HepG2 (cell line): ENCODE results near the gene VWA7. TPM values are rescaled to one million over a fixed set of nuclear protein-coding genes. Genes with fewer than 3 reads are reported as not detected.

Experiments
- ATAC-seq: fragments of 200-7000 bp; cut with Tn5 transposase; 3 replicates; pipeline ENCODE4 v1.9.1; 2020; ENCODE audit warnings: mild to moderate bottlenecking, moderate library complexity
- BruUV-seq: library from RNA; stranded (reverse); fragments of 400-500 nt; replicated peaks from 2 replicates; lab custom pipeline; 2021; lab: Mats Ljungman, UMichigan
- CTCF ChIA-PET: fragments of 300-600 bp; formaldehyde crosslinking; extraction: SDS; loops from one replicate; lab custom pipeline; 2021; ENCODE audit warnings: low total read pairs, inconsistent platforms, low intra/inter-chr PET ratio; lab: Yijun Ruan, JAX
- POLR2A ChIA-PET: fragments of 350-600 bp; sonication (Branson Sonifier 250); formaldehyde crosslinking; loops from one replicate; lab custom pipeline; 2020; ENCODE audit warnings: antibody characterized with exemption, inconsistent platforms; lab: Yijun Ruan, JAX
- DNase-seq: peaks from one replicate; pipeline ENCODE4 v3.0.0-alpha.2; 2015; ENCODE audit warnings: low spot score
- FAIRE-seq: peaks from 3 replicates; lab custom pipeline; 2011; peaks lifted over from hg19 to GRCh38; lab: Jason Lieb, UNC
- H2AFZ ChIP-seq: one replicate; pipeline ENCODE4 v1.6.1; 2011; ENCODE audit warnings: low read length, inconsistent platforms
- H3K27ac ChIP-seq: fragments of 300-600 bp; 3 replicates; pipeline ENCODE4 v1.8.0; 2011; ENCODE audit warnings: mixed run types, mild to moderate bottlenecking, mixed read lengths, low read length, inconsistent platforms; ENCODE audit not compliant: insufficient read depth; ENCODE audit errors: extremely low read length
- H3K27me3 ChIP-seq, 2 experiments: fragments of 200-600 bp in 1 of 2; 2 replicates in 1 of 2; 3 replicates in 1 of 2; pipeline versions ENCODE4 v1.6.0 to v1.8.0; 2011; ENCODE audit warnings: low read length in 2 of 2, mild to moderate bottlenecking in 2 of 2, moderate library complexity in 2 of 2, inconsistent platforms in 1 of 2; ENCODE audit not compliant: insufficient read depth in 2 of 2, control insufficient read depth in 1 of 2
- H3K36me3 ChIP-seq, 2 experiments: fragments of 200-600 bp in 1 of 2; replicated peaks in 1 of 2; 2 replicates in 1 of 2; 3 replicates in 1 of 2; pipeline versions ENCODE4 v1.5.1 to v1.8.0; 2011; ENCODE audit warnings: low read length in 2 of 2, inconsistent platforms in 1 of 2; ENCODE audit not compliant: insufficient read depth in 2 of 2, control insufficient read depth in 1 of 2
- H3K4me1 ChIP-seq: 2 replicates; pipeline ENCODE4 v1.5.1; 2012; ENCODE audit warnings: low read length, inconsistent platforms; ENCODE audit not compliant: insufficient read depth
- H3K4me2 ChIP-seq: 2 replicates; pipeline ENCODE4 v1.6.0; 2011; ENCODE audit warnings: low read depth, low read length, inconsistent platforms
- H3K4me3 ChIP-seq, 3 experiments: fragments of 200-600 bp in 1 of 3; sonication (generic), shearing (Covaris generic) in 1 of 3; replicated peaks in 1 of 3; 2 replicates each; pipeline ENCODE4 v1.5.1; 2011 to 2016; ENCODE audit warnings: low read length in 3 of 3, inconsistent platforms in 2 of 3, low read depth in 2 of 3, mild to moderate bottlenecking in 2 of 3, control low read depth in 1 of 3, mixed read lengths in 1 of 3; ENCODE audit not compliant: insufficient read depth in 1 of 3
- H3K79me2 ChIP-seq: one replicate; pipeline ENCODE4 v1.6.1; 2011; ENCODE audit warnings: low read length, inconsistent platforms; ENCODE audit not compliant: insufficient read depth
- H3K9ac ChIP-seq: 2 replicates; pipeline ENCODE4 v1.6.0; 2011; ENCODE audit warnings: mild to moderate bottlenecking, low read depth, low read length, inconsistent platforms; ENCODE audit not compliant: insufficient read depth
- H3K9me3 ChIP-seq: 2 replicates; pipeline ENCODE4 v1.5.1; 2012; ENCODE audit warnings: mild to moderate bottlenecking, low read length
- H4K20me1 ChIP-seq: 2 replicates; pipeline ENCODE4 v1.6.0; 2011; ENCODE audit warnings: inconsistent platforms, mild to moderate bottlenecking, low read length, moderate library complexity; ENCODE audit not compliant: insufficient read depth
- SUZ12 ChIP-seq: fragments of 150-350 bp; IDR thresholded peaks from 2 replicates; pipeline ENCODE4 v1.6.1; 2014; ENCODE audit warnings: low read depth, low read length
- THAP7 ChIP-seq: sonication (generic); formaldehyde crosslinking; IDR thresholded peaks from 2 replicates; pipeline ENCODE4 v1.8.1; 2023; ENCODE audit warnings: mild to moderate bottlenecking, missing genetic modification reagents
- U2AF2 ChIP-seq: fragments of 200-400 bp; formaldehyde crosslinking; IDR thresholded peaks from 2 replicates; pipeline ENCODE4 v1.6.1; 2017; ENCODE audit warnings: low read depth, mild to moderate bottlenecking, low read length
- ZNF256 ChIP-seq: sonication (generic); formaldehyde crosslinking; conservative IDR thresholded peaks from 2 replicates; pipeline ENCODE4 v1.4.0; 2020; ENCODE audit warnings: missing genetic modification reagents
- ZNF335 ChIP-seq: sonication (generic); formaldehyde crosslinking; IDR thresholded peaks from 2 replicates; pipeline ENCODE4 v1.4.0; 2020; ENCODE audit warnings: missing genetic modification reagents
- ZNF687 ChIP-seq: sonication (generic); formaldehyde crosslinking; IDR thresholded peaks from 2 replicates; pipeline ENCODE4 v1.5.1; 2020; ENCODE audit warnings: mild to moderate bottlenecking, missing genetic modification reagents, moderate library complexity
- ZNF703 ChIP-seq: sonication (generic); formaldehyde crosslinking; IDR thresholded peaks from 2 replicates; pipeline ENCODE4 v1.5.1; 2020; ENCODE audit warnings: missing genetic modification reagents, mild to moderate bottlenecking, moderate library complexity, borderline replicate concordance
- ZNF777 ChIP-seq: sonication (generic); formaldehyde crosslinking; IDR thresholded peaks from 2 replicates; pipeline ENCODE4 v1.4.0; 2020; ENCODE audit warnings: missing genetic modification reagents
- ZNF878 ChIP-seq: sonication (generic); formaldehyde crosslinking; IDR thresholded peaks from 2 replicates; pipeline ENCODE4 v1.8.1; 2023; ENCODE audit warnings: mild to moderate bottlenecking, missing genetic modification reagents, moderate library complexity
- ZNF891 ChIP-seq: sonication (generic); formaldehyde crosslinking; IDR thresholded peaks from 2 replicates; pipeline ENCODE4 v1.5.0; 2020; ENCODE audit warnings: mild to moderate bottlenecking, missing genetic modification reagents
- WGBS: methylation state at CpG from one replicate; pipeline ENCODE4 v1.1.6; 2017; ENCODE audit warnings: low lambda C conversion rate; 5-methylcytosine and 5-hydroxymethylcytosine counted together
- in situ Hi-C: cut with HindIII; loops from 2 replicates; pipeline ENCODE4 v1.10.0; 2017; ENCODE audit warnings: low pct_unique_long_range_greater_than_20kb; ENCODE audit not compliant: extremely low pct_ligation_motif_present
- intact Hi-C: fragments of 100-400 bp; cut with micrococcal nuclease; formaldehyde crosslinking; loops from one replicate; pipeline ENCODE4 v1.10.0; 2022; ENCODE audit not compliant: unreplicated experiment
- polyA plus RNA-seq, 8 experiments: library from polyadenylated mRNA; depleted of rRNA in 3 of 8; stranded (reverse) in 7 of 8; unstranded in 1 of 8; fragments of >200 nt; fragmentation: Illumina TruSeq in 4 of 8; extraction: Trizol in 4 of 8; gene quantifications; 2 replicates each; pipeline versions ENCODE4 v1.2.1 to v1.2.3, GENCODE V29; 2011 to 2016; ENCODE audit warnings: low read depth in 4 of 8, missing spikeins in 1 of 8, mixed read lengths in 1 of 8; ENCODE audit not compliant: insufficient read depth in 1 of 8
- total RNA-seq, 5 experiments: library from RNA; depleted of rRNA; stranded (reverse); fragments of >200 nt; fragmentation: Illumina TruSeq; extraction: Trizol; gene quantifications; 2 replicates each; pipeline ENCODE4 v1.2.3, GENCODE V29; 2016; ENCODE audit warnings: low read depth in 1 of 5
- TF ChIP-seq, protein P1 (sequence below): sonication (generic); formaldehyde crosslinking; IDR thresholded peaks from 2 replicates; pipeline ENCODE4 v1.5.0; 2020; ENCODE audit warnings: missing genetic modification reagents, mild to moderate bottlenecking, borderline replicate concordance

The VWA7 gene
- total and polyA plus RNA-seq, 2 of the 13 experiments (the other 11 are each of a cell fraction or from before 2014, with no cell fraction given), result 0.86 to 3.3 TPM

GRCh38 chr6:31796993-31797385 lies 19.9 kb upstream of the VWA7 start:
- FAIRE-seq (no peak), DNase-seq (no peak), ATAC-seq (no peak)
- H3K9ac ChIP-seq, result no peak overlapping the region
- H3K4me2 ChIP-seq, result no peak overlapping the region
- intact Hi-C loops (no loop called here), in situ Hi-C loops (no loop called here)
- POLR2A ChIA-PET, result interaction anchor here (1.1 to 4.3 kb wide), 7 partner anchors 9 to 59 kb away, joined by 3 to 77 read pairs (median 14); partner anchors contain the start of genes CLIC1, HSPA1A, HSPA1L and LSM2
- H3K27me3 ChIP-seq, result no peaks in the 10 kb centered on the region; a peak in 1 of 5 replicates
- H3K9me3 ChIP-seq, result no peaks in the 10 kb centered on the region
- TF ChIP-seq SUZ12, result no peak
- no peak for TF ChIP-seq U2AF2
- no peak for TF ChIP-seq ZNF256
- peaks cover 22% of the 10 kb centered on the region for H3K79me2 ChIP-seq
- H3K4me3 ChIP-seq, result no peak overlapping the region
- no peak overlapping the region for H2AFZ ChIP-seq
- no peaks in the 10 kb centered on the region for H4K20me1 ChIP-seq
- peaks cover 25% of the 10 kb centered on the region for H3K4me1 ChIP-seq
- H3K36me3 ChIP-seq, result peaks cover under 1 to 23% of the 10 kb centered on the region in 2 experiments; a peak in 4 of 5 replicates
- CTCF ChIA-PET, result no interaction called here
- no peak overlapping the region for H3K27ac ChIP-seq
- WGBS, result 100% methylated on average over 2 of the region's 2 CpGs
- BruUV-seq, result no TSS peak

- Histone ChIP-seq H3K27me3 (no peaks in the 10 kb centered on the region; a peak in 1 of 5 replicates), H3K9ac (peak within 1 kb of the TSS; percentile 92), H3K79me2 (peaks cover 22% of the 10 kb centered on the region), H4K20me1 (no peaks in the 10 kb centered on the region), H2AFZ (peak within 1 kb of the TSS; percentile 28), H3K9me3 (no peaks in the 10 kb centered on the region), H3K36me3 (peaks cover 5 to 27% of the 10 kb centered on the region in 2 experiments), H3K4me3 (peak within 1 kb of the TSS; percentile 89 to 98 (median 98)), H3K4me1 (peaks cover 25% of the 10 kb centered on the region), H3K27ac (peak within 1 kb of the TSS; percentile 76), H3K4me2 (peak within 1 kb of the TSS; percentile 95)
- no TSS peak for BruUV-seq
- DNase-seq (peak; percentile 90), ATAC-seq (peak; percentile 89), FAIRE-seq (peak; percentile 87)
- in situ Hi-C loops (no loop called here), intact Hi-C loops (loop anchor here (1.0 to 2.0 kb wide), 2 partner anchors 19 to 35 kb away; partner anchors contain the start of genes HSPA1A and HSPA1L)
- 6% methylated on average over 7 of the region's 75 CpGs for WGBS
- CTCF ChIA-PET, result interaction anchor here (1.0 to 1.6 kb wide), 3 partner anchors 10 to 34 kb away, joined by 3 to 5 read pairs (median 5); no protein-coding TSS in a partner anchor
- POLR2A ChIA-PET, result interaction anchor here (0.8 to 4.3 kb wide), 33 partner anchors 9 to 254 kb away, joined by 3 to 77 read pairs (median 5); partner anchors contain the start of genes ABHD16A, APOM, CFB and CLIC1
- TF ChIP-seq ZNF703 (CRISPR knock-in tag), result no peak; the same call in 1 of the 2 replicates
- peak; percentile 83 for TF ChIP-seq THAP7
- TF ChIP-seq ZNF878 (CRISPR knock-in tag), result peak; percentile 43; the same call in 1 of the 2 replicates
- TF ChIP-seq, protein P1, sequence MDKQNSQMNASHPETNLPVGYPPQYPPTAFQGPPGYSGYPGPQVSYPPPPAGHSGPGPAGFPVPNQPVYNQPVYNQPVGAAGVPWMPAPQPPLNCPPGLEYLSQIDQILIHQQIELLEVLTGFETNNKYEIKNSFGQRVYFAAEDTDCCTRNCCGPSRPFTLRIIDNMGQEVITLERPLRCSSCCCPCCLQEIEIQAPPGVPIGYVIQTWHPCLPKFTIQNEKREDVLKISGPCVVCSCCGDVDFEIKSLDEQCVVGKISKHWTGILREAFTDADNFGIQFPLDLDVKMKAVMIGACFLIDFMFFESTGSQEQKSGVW (CRISPR knock-in tag), result no peak
- peak; percentile 94 for TF ChIP-seq ZNF687 (CRISPR knock-in tag)
- peak; percentile 99 for TF ChIP-seq ZNF335
- peak; percentile 93 for TF ChIP-seq ZNF777
- TF ChIP-seq ZNF891 (CRISPR knock-in tag), result peak; percentile 83
These were observed 18.6 kb upstream of the VWA7 start, which contains the start of gene VARS1 for GRCh38 chr6:31795616-31796298. TSS of gene VARS1 (minus strand) at chr6:31795752. CDS start at chr6:31795217, 535 bp downstream.
